G401 (cell line): Measurements from ENCODE around the gene SULT2A1. TPM values are rescaled to one million over a fixed set of nuclear protein-coding genes. Genes with fewer than 3 reads are reported as not detected.
A peak's percentile ranks its signal among the peaks of the same experiment; 100 is the strongest.
"Not testable (repeated sequence)": the region's sequence is repeated elsewhere in the genome, so short reads cannot be mapped to it uniquely, and the experiment has no call there.

Experiments
- DNase-seq: peaks from one replicate; pipeline ENCODE4 v3.0.0-alpha.2; 2015; ENCODE audit warnings: low spot score
- in situ Hi-C: cut with HindIII; loops from 2 replicates; pipeline ENCODE4 v1.10.0; 2016; ENCODE audit warnings: low sequenced_read_pairs, mixed read lengths
- total RNA-seq: library from RNA; depleted of rRNA; stranded (reverse); fragments of >200 nt; shearing (Covaris generic); gene quantifications from 2 replicates; pipeline ENCODE4 v1.2.3, GENCODE V29; 2014

Gene SULT2A1
- total RNA-seq, 1 experiment from 2014 or later: not detected

- in situ Hi-C loops: no loop called here
- peak; percentile 63 for DNase-seq
Observed at GRCh38 chr19:47863514-47863936, 22.6 kb downstream of the SULT2A1 start.

- in situ Hi-C loops: no loop called here
- DNase-seq: no peak
Observed at GRCh38 chr19:47861630-47862029, 24.5 kb downstream of the SULT2A1 start.

GRCh38 chr19:47860602-47861297 is 25.4 kb downstream of the SULT2A1 start:
- in situ Hi-C loops: no loop called here
- DNase-seq: no peak

- not testable (repeated sequence) for DNase-seq
Observed at GRCh38 chr19:47859838-47860237, 26.3 kb downstream of the SULT2A1 start.

GRCh38 chr19:47858646-47859285 is 27.3 kb downstream of the SULT2A1 start, which contains the start of gene TPRX2:
Gene TPRX2 (plus strand): TSS chr19:47859235. CDS start chr19:47859247, 12 bp downstream.
- DNase-seq, in situ Hi-C loops: not testable (repeated sequence)

More at GRCh38 chr19:47859838-47860237, 26.3 kb downstream of the SULT2A1 start:
- in situ Hi-C loops: not testable (repeated sequence)

GRCh38 chr19:47858231-47858630 is 27.9 kb downstream of the SULT2A1 start:
- DNase-seq, in situ Hi-C loops: not testable (repeated sequence)

- DNase-seq: no peak
- in situ Hi-C loops: no loop called here
Observed at GRCh38 chr19:47854459-47854858, 31.7 kb downstream of the SULT2A1 start.

- in situ Hi-C loops: no loop called here
- no peak for DNase-seq
Observed at GRCh38 chr19:47853003-47853402, 33.1 kb downstream of the SULT2A1 start.

- DNase-seq: peak; percentile 12
- in situ Hi-C loops: no loop called here
Observed at GRCh38 chr19:47848823-47849473, 37.2 kb downstream of the SULT2A1 start.

GRCh38 chr19:47848425-47848822 is 37.7 kb downstream of the SULT2A1 start:
- in situ Hi-C loops: no loop called here
- DNase-seq: no peak

GRCh38 chr19:47842941-47843340 is 43.2 kb downstream of the SULT2A1 start:
- DNase-seq: no peak
- in situ Hi-C loops: no loop called here

- DNase-seq: no peak
- in situ Hi-C loops: no loop called here
Observed at GRCh38 chr19:47839913-47840312, 46.2 kb downstream of the SULT2A1 start.

- in situ Hi-C loops: no loop called here
- no peak for DNase-seq
Observed at GRCh38 chr19:47839411-47839810, 46.7 kb downstream of the SULT2A1 start.

- DNase-seq: no peak
- in situ Hi-C loops: no loop called here
Observed at GRCh38 chr19:47836038-47836437, 50.1 kb downstream of the SULT2A1 start.

GRCh38 chr19:47832723-47833122 is 53.4 kb downstream of the SULT2A1 start:
- in situ Hi-C loops: no loop called here
- no peak for DNase-seq

GRCh38 chr19:47826800-47827199 is 59.3 kb downstream of the SULT2A1 start:
- DNase-seq: no peak
- in situ Hi-C loops: no loop called here

GRCh38 chr19:47824396-47824795 is 61.7 kb downstream of the SULT2A1 start:
- in situ Hi-C loops: no loop called here
- no peak for DNase-seq

- DNase-seq: no peak
- in situ Hi-C loops: no loop called here
Observed at GRCh38 chr19:47821460-47822020, 64.6 kb downstream of the SULT2A1 start, which contains the start of gene CRX. Gene CRX (plus strand): TSS chr19:47821937. CDS start chr19:47834444, 12,507 bp downstream.
